Peyer's patch (tissue), 4 donors: ENCODE results near the gene ANKS6. TPM values are rescaled to one million over a fixed set of nuclear protein-coding genes. Genes with fewer than 3 reads are reported as not detected.

ENCODE experiments used
- DNase-seq, 3 donors: peaks; one replicate each; pipeline ENCODE4 v3.0.0-alpha.2; 2017 to 2019
- H3K27ac ChIP-seq, 4 donors: fragments of 200-600 bp; sonication (generic); one replicate each; pipeline ENCODE4 v1.5.1; 2016 to 2019
- H3K27me3 ChIP-seq, 2 donors: fragments of 200-600 bp; sonication (generic); one replicate each; pipeline ENCODE4 v1.5.1; 2019
- H3K36me3 ChIP-seq, 3 donors: fragments of 200-600 bp; sonication (generic); one replicate each; pipeline ENCODE4 v1.5.1; 2016 to 2019
- H3K4me1 ChIP-seq, 4 donors: fragments of 200-600 bp; sonication (generic); one replicate each; pipeline ENCODE4 v1.5.1; 2016 to 2019
- H3K4me3 ChIP-seq, 4 donors: fragments of 200-600 bp; sonication (generic); 1 replicate in 3 of 4; 2 replicates in 1 of 4; pipeline ENCODE4 v1.5.1; 2016 to 2019; ENCODE audit warnings: mild to moderate bottlenecking in 1 of 4
- H3K9me3 ChIP-seq, 4 donors: fragments of 200-600 bp; sonication (generic); one replicate each; pipeline ENCODE4 v1.5.1; 2016 to 2019; ENCODE audit warnings: mild to moderate bottlenecking in 1 of 4
- CTCF ChIP-seq, 6 experiments: fragments of 450-650 bp in 4 of 6; fragments of 200-600 bp in 2 of 6; sonication (generic) in 1 of 6; IDR thresholded peaks; one replicate each; pipeline ENCODE4 v1.5.1; 2017 to 2019; ENCODE audit warnings: antibody characterized with exemption in 6 of 6, mild to moderate bottlenecking in 3 of 6, moderate library complexity in 1 of 6
- POLR2A ChIP-seq, 2 donors: fragments of 450-650 bp; IDR thresholded peaks; one replicate each; pipeline ENCODE4 v1.5.1; 2017; ENCODE audit warnings: antibody characterized with exemption in 2 of 2, mild to moderate bottlenecking in 2 of 2, moderate library complexity in 2 of 2
- total RNA-seq, 4 donors: library from RNA; depleted of rRNA; stranded (reverse); fragments of >200 nt; gene quantifications; one replicate each; pipeline ENCODE4 v1.1.0, GENCODE V29; 2016

ANKS6 gene
- total RNA-seq, 4 donors from 2014 or later: 39.8 to 79.6 (median 54.6) TPM

- no peaks in the 10 kb centered on the region for H3K36me3 ChIP-seq
- no peaks in the 10 kb centered on the region for H3K9me3 ChIP-seq
- H3K4me3 ChIP-seq: no peak overlapping the region
- peaks cover 0 to 15% of the 10 kb centered on the region in 2 donors for H3K27me3 ChIP-seq
- no peak overlapping the region for H3K27ac ChIP-seq
- TF ChIP-seq POLR2A (IDR thresholded peaks at IDR 0.05) (no peak), CTCF (IDR thresholded peaks at IDR 0.05) (no peak)
- no peak for DNase-seq
- H3K4me1 ChIP-seq: peaks cover 0 to 14% (median 0%) of the 10 kb centered on the region in 4 donors
Observed at GRCh38 chr9:98712987-98713386, 83.4 kb downstream of the ANKS6 start.

- Histone ChIP-seq H3K27me3 (peaks cover 0 to 25% of the 10 kb centered on the region in 2 donors), H3K4me1 (peaks cover 0 to 24% (median 2%) of the 10 kb centered on the region in 4 donors), H3K27ac (no peak overlapping the region), H3K36me3 (no peaks in the 10 kb centered on the region), H3K4me3 (no peak overlapping the region), H3K9me3 (no peaks in the 10 kb centered on the region)
- TF ChIP-seq CTCF (IDR thresholded peaks at IDR 0.05): no peak
- TF ChIP-seq POLR2A (IDR thresholded peaks at IDR 0.05): no peak
- no peak for DNase-seq
Observed at GRCh38 chr9:98709968-98710965, 86.1 kb downstream of the ANKS6 start.

GRCh38 chr9:98708933-98709911 is 87.1 kb downstream of the ANKS6 start, which contains the start of gene GABBR2:
TSS of gene GABBR2 (minus strand) at chr9:98708935. CDS start at chr9:98708737, 198 bp downstream.
- Histone ChIP-seq H3K4me3 (peak within 1 kb of the TSS in 3 of 4 donors; percentile 22 to 40 (median 35)), H3K4me1 (peaks cover 0 to 24% (median 2%) of the 10 kb centered on the region in 4 donors), H3K9me3 (no peaks in the 10 kb centered on the region), H3K36me3 (no peaks in the 10 kb centered on the region), H3K27ac (no peak within 1 kb of the TSS), H3K27me3 (peaks cover 0 to 25% of the 10 kb centered on the region in 2 donors)
- TF ChIP-seq CTCF (IDR thresholded peaks at IDR 0.05) (no peak), POLR2A (IDR thresholded peaks at IDR 0.05) (no peak)
- no peak for DNase-seq

- peaks cover 0 to 25% of the 10 kb centered on the region in 2 donors for H3K27me3 ChIP-seq
- TF ChIP-seq POLR2A (IDR thresholded peaks at IDR 0.05): no peak
- TF ChIP-seq CTCF (IDR thresholded peaks at IDR 0.05): no peak
- no peak for DNase-seq
- H3K36me3 ChIP-seq: no peaks in the 10 kb centered on the region
- H3K4me3 ChIP-seq: peak overlapping the region in 3 of 4 donors; percentile 22 to 40 (median 35)
- H3K9me3 ChIP-seq: no peaks in the 10 kb centered on the region
- no peak overlapping the region for H3K27ac ChIP-seq
- peaks cover 0 to 24% (median 2%) of the 10 kb centered on the region in 4 donors for H3K4me1 ChIP-seq
Observed at GRCh38 chr9:98708103-98708932, 88.0 kb downstream of the ANKS6 start.
